ES-I3 (cell line): ENCODE measurements around the gene CUL7.
"Not testable (repeated sequence)": the region's sequence is repeated elsewhere in the genome, so short reads cannot be mapped to it uniquely, and the experiment has no call there.

Source experiments
- H3K36me3 ChIP-seq: 2 replicates; pipeline ENCODE4 v1.6.1; 2013; ENCODE audit warnings: mild to moderate bottlenecking, low read length, control low read depth, moderate library complexity; ENCODE audit not compliant: insufficient read depth
- H3K4me1 ChIP-seq: 2 replicates; pipeline ENCODE4 v1.6.1; 2013; ENCODE audit warnings: mild to moderate bottlenecking, control low read depth, low read length; ENCODE audit not compliant: insufficient read depth
- H3K9ac ChIP-seq: 2 replicates; pipeline ENCODE4 v1.6.1; 2013; ENCODE audit warnings: low read depth, mild to moderate bottlenecking, low read length, moderate library complexity
- H3K9me3 ChIP-seq: 2 replicates; pipeline ENCODE4 v1.6.1; 2013; ENCODE audit warnings: mild to moderate bottlenecking, low read length, moderate library complexity; ENCODE audit not compliant: control insufficient read depth, insufficient read depth

CUL7 gene

GRCh38 chr6:43006251-43006650, 47.4 kb downstream of the CUL7 start:
- H3K36me3 ChIP-seq: peaks cover 15% of the 10 kb centered on the region
- H3K9me3 ChIP-seq: no peaks in the 10 kb centered on the region
- H3K4me1 ChIP-seq: peaks cover 5% of the 10 kb centered on the region; the same call in 1 of the 2 replicates
- no peak overlapping the region for H3K9ac ChIP-seq

- H3K9me3 ChIP-seq: no peaks in the 10 kb centered on the region
- peaks cover 5% of the 10 kb centered on the region; the same call in 1 of the 2 replicates for H3K4me1 ChIP-seq
- peaks cover 15% of the 10 kb centered on the region for H3K36me3 ChIP-seq
- H3K9ac ChIP-seq: no peak overlapping the region
Observed at GRCh38 chr6:43005844-43006243, 47.8 kb downstream of the CUL7 start.

GRCh38 chr6:43001843-43002242, 51.8 kb downstream of the CUL7 start:
- Histone ChIP-seq H3K4me1 (peaks cover 5% of the 10 kb centered on the region; the same call in 1 of the 2 replicates), H3K9me3 (no peaks in the 10 kb centered on the region), H3K9ac (no peak overlapping the region), H3K36me3 (no peaks in the 10 kb centered on the region)

GRCh38 chr6:42998205-42998604, 55.4 kb downstream of the CUL7 start:
- not testable (repeated sequence) for H3K36me3 ChIP-seq, H3K4me1 ChIP-seq, H3K9me3 ChIP-seq, H3K9ac ChIP-seq

- Histone ChIP-seq H3K4me1 (no peaks in the 10 kb centered on the region), H3K9me3 (no peaks in the 10 kb centered on the region), H3K36me3 (no peaks in the 10 kb centered on the region), H3K9ac (no peak overlapping the region)
Observed at GRCh38 chr6:42996513-42996912, 57.1 kb downstream of the CUL7 start.

- Histone ChIP-seq H3K9me3 (no peaks in the 10 kb centered on the region), H3K4me1 (no peaks in the 10 kb centered on the region), H3K36me3 (no peaks in the 10 kb centered on the region; the same call in none of the 2 replicates), H3K9ac (no peak overlapping the region)
Observed at GRCh38 chr6:42993445-42993844, 60.2 kb downstream of the CUL7 start.

- no peak overlapping the region for H3K9ac ChIP-seq
- no peaks in the 10 kb centered on the region for H3K9me3 ChIP-seq
- H3K4me1 ChIP-seq: no peaks in the 10 kb centered on the region
- H3K36me3 ChIP-seq: no peaks in the 10 kb centered on the region; the same call in none of the 2 replicates
Observed at GRCh38 chr6:42989923-42990322, 63.7 kb downstream of the CUL7 start.

- no peaks in the 10 kb centered on the region for H3K4me1 ChIP-seq
- no peaks in the 10 kb centered on the region; the same call in none of the 2 replicates for H3K36me3 ChIP-seq
- H3K9me3 ChIP-seq: no peaks in the 10 kb centered on the region
- H3K9ac ChIP-seq: no peak overlapping the region
Observed at GRCh38 chr6:42988486-42989020, 65.1 kb downstream of the CUL7 start.
